ENCODE data around the gene SLC38A10. TPM values are rescaled to one million over a fixed set of nuclear protein-coding genes. Genes with fewer than 3 reads are reported as not detected.

SLC38A10 gene
- total and polyA plus RNA-seq, 2 of the 4 experiments (the other 2 are of a cell fraction): 12.7 to 46.7 TPM

DNA sequence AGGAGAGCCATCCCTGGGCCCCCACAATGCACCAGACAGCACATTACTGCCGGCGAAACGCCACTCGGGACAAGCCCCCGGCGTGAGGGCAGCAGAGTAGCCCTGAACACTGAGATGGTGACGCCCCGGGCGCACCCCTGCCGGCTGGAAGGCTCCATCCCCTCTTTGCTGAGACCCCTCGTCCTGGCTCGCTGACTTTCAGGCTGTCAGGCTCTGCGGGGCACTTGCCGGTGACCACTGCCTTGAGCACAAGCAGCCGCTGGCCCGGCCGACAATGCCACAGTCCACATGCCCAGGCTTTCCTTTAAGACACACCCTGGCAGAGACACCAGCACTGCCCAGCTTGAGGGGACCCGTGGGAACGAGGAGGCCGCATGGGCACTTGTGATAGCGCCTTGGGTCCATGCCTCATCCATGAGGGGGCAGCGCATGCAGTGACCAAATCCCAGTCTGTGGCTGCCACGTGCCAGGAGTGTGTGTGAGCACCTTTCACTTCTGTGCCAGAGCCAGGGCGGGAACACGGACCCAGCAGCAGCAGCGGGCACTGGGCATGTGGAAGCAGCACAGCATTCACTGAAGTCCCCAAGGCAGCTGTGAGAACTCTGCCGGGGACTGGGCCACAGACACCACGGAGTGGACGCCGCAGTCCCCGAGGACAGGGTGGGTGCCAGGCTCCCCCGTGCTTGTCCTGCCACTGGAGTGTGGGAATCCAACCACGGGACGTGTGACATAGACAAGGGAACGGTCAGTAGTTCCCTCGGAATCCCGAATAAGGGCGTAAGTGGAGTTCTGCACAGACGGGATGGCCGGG lies 31.5 kb downstream of the SLC38A10 start (continued):
- TF ChIP-seq CTCF (conservative IDR thresholded peaks at IDR 0.05; ENCODE audit: low read depth, low read length): no peak

DNA sequence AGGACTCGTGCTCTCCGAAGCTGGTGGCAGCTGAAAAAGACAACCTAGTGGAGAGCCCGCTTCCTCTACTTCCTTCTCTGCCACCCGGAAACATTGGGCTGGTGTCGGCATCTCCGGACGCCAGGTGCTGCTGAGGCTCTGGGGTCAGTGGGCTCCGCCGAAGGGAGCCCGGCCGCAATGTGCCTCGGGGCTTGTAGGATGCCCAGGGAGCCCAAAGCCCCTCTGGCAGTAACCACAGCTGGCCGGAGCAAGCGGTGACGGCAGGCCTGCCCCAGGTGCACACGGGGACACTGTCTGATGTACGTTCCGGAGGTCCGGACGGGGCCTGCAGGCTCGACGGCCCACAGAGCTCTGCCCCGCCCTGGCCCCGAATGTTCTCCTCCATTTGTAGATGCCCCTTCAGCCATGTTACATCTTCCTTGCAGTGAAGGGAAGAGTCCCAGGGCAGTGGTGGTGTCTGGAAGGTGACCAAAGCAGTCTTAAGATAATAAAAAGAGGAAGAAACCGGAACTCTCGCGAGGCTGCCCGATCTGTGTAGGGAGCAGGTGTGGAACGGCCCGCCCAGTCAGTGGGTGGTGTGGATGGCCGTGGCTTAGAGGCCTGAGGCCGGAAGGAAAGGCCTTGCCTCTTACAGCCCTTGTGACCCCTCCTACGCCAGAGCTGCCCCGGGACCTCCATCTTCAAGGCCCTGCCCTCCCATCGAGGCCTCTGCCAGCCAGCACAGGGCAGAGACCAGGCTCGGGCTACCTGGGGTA lies 33.3 kb downstream of the SLC38A10 start:
- Histone ChIP-seq H3K9me3 (ENCODE audit: control insufficient read depth, insufficient read depth, low read length) (no peaks in the 10 kb centered on the region), H2AK9ac (replicated peaks; ENCODE audit: low read depth, low read length, poor library complexity) (peak overlapping the region; percentile 3), H2AFZ (replicated peaks; ENCODE audit: low read length, poor library complexity) (no peak overlapping the region), H3K36me3 (ENCODE audit: control insufficient read depth, insufficient read depth, low read length) (peaks cover 65% of the 10 kb centered on the region), H2BK20ac (ENCODE audit: low read depth, low read length) (no peak overlapping the region), H3K23ac (ENCODE audit: low read depth, low read length) (no peak overlapping the region), H3K4me3 (ENCODE audit: insufficient read depth, low read depth, low read length) (no peak overlapping the region), H3K18ac (ENCODE audit: low read depth, low read length) (no peak overlapping the region), H4K91ac (ENCODE audit: insufficient read depth, low read depth, low read length) (no peak overlapping the region), H4K8ac (ENCODE audit: low read depth in 2 of 2, low read length in 2 of 2) (no peak overlapping the region), H2AK5ac (ENCODE audit: low read depth, low read length) (no peak overlapping the region), H3K4me1 (ENCODE audit: control insufficient read depth, insufficient read depth, low read length) (no peaks in the 10 kb centered on the region), H4K5ac (ENCODE audit: low read depth, low read length) (no peak overlapping the region), H3K14ac (replicated peaks; ENCODE audit: low read depth, low read length) (no peak overlapping the region), H2BK15ac (ENCODE audit: low read depth, low read length) (no peak overlapping the region), H3K79me1 (ENCODE audit: low read depth in 1 of 2, low read length in 2 of 2) (peaks cover 0 to 3% of the 10 kb centered on the region in 2 experiments; a peak in 2 of 4 replicates), H2BK5ac (ENCODE audit: low read depth, low read length, poor library complexity, severe bottlenecking) (no peak overlapping the region), H3K9ac (ENCODE audit: low read depth, low read length) (no peak overlapping the region), H4K20me1 (ENCODE audit: insufficient read depth, low read length) (no peaks in the 10 kb centered on the region; the same call in 1 of the 2 replicates), H3K27ac (ENCODE audit: insufficient read depth, low read length) (no peak overlapping the region), H3K27me3 (ENCODE audit: control insufficient read depth, insufficient read depth, low read length) (no peaks in the 10 kb centered on the region), H3K56ac (ENCODE audit: extremely low read depth, insufficient read depth, low read length) (no peak overlapping the region), H3K4ac (ENCODE audit: low read depth, low read length) (no peak overlapping the region), H2BK120ac (ENCODE audit: low read depth, low read length) (no peak overlapping the region), H3K9me1 (ENCODE audit: insufficient read depth, low read length) (no peaks in the 10 kb centered on the region), H3K4me2 (ENCODE audit: low read depth, low read length) (no peak overlapping the region)
- ATAC-seq (ENCODE audit: low read depth): no peak
- TF ChIP-seq CHD1 (IDR thresholded peaks at IDR 0.05; ENCODE audit: low read depth, low read length) (no peak), POLR2A (IDR thresholded peaks at IDR 0.05; ENCODE audit: low read depth, low read length) (no peak), RAD21 (IDR thresholded peaks at IDR 0.05; ENCODE audit: low read length) (no peak), NFE2L2 (IDR thresholded peaks at IDR 0.05; ENCODE audit: low read depth, low read length) (no peak), FOS (IDR thresholded peaks at IDR 0.05; ENCODE audit: low read depth, low read length) (no peak), MXI1 (IDR thresholded peaks at IDR 0.05; ENCODE audit: borderline replicate concordance, low read depth, low read length) (no peak), RFX5 (IDR thresholded peaks at IDR 0.05; ENCODE audit: low read depth, low read length) (no peak), SMC3 (IDR thresholded peaks at IDR 0.05; ENCODE audit: low read depth, low read length) (no peak), BHLHE40 (IDR thresholded peaks at IDR 0.05; ENCODE audit: low read depth, low read length) (no peak)
- TF ChIP-seq, protein P1, sequence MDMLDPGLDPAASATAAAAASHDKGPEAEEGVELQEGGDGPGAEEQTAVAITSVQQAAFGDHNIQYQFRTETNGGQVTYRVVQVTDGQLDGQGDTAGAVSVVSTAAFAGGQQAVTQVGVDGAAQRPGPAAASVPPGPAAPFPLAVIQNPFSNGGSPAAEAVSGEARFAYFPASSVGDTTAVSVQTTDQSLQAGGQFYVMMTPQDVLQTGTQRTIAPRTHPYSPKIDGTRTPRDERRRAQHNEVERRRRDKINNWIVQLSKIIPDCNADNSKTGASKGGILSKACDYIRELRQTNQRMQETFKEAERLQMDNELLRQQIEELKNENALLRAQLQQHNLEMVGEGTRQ (IDR thresholded peaks at IDR 0.05; ENCODE audit: low read depth, low read length): no peak
- intact Hi-C loops (cut with micrococcal nuclease) (no loop called here), dilution Hi-C loops (cut with HindIII; ENCODE audit: low sequenced_read_pairs, unreplicated experiment) (no loop called here), in situ Hi-C loops (cut with MboI; ENCODE audit: low sequenced_read_pairs) (no loop called here)
- 93% methylated on average over 20 of the region's 36 CpGs; no CpG with 5 or more reads in 1 of the 2 experiments for WGBS, 2 experiments (ENCODE audit: extremely low coverage in 2 of 2, insufficient read length in 1 of 2)
- no TSS peak for BruUV-seq (replicated peaks)
- no peak for DNase-seq
- POLR2A ChIA-PET (ENCODE audit: unreplicated experiment): no interaction called here
- CTCF ChIA-PET: no interaction called here

Measured in IMR-90 (cell line).